Measurements from ENCODE around the gene CRLF1.

The CRLF1 gene

GRCh38 chr19:18606281-18607225 lies at the start of gene CRLF1:
TSS of gene CRLF1 (minus strand) at chr19:18606799. CDS start at chr19:18606656, 143 bp downstream.
- no peak for DNase-seq

- no peak for DNase-seq
These were observed 48.7 kb upstream of the CRLF1 start for GRCh38 chr19:18655173-18655844.

- no peak for DNase-seq
These were observed 47.9 kb upstream of the CRLF1 start for GRCh38 chr19:18654469-18654868.

- DNase-seq, result no peak
These were observed 47.3 kb upstream of the CRLF1 start for GRCh38 chr19:18653853-18654252.

GRCh38 chr19:18651733-18652132 lies 45.1 kb upstream of the CRLF1 start:
- no peak for DNase-seq

GRCh38 chr19:18651300-18651699 lies 44.7 kb upstream of the CRLF1 start:
- DNase-seq, result no peak

GRCh38 chr19:18650468-18651041 lies 44.0 kb upstream of the CRLF1 start:
- DNase-seq, result peak; percentile 15

- no peak for DNase-seq
These were observed 43.4 kb upstream of the CRLF1 start for GRCh38 chr19:18650021-18650390.

- DNase-seq, result no peak
These were observed 42.9 kb upstream of the CRLF1 start for GRCh38 chr19:18649371-18650020.

- DNase-seq, result no peak
These were observed 42.3 kb upstream of the CRLF1 start for GRCh38 chr19:18648973-18649315.

GRCh38 chr19:18647807-18648206 lies 41.2 kb upstream of the CRLF1 start:
- no peak for DNase-seq

- DNase-seq, result no peak
These were observed 40.8 kb upstream of the CRLF1 start for GRCh38 chr19:18647371-18647767.

GRCh38 chr19:18646535-18647370 lies 40.2 kb upstream of the CRLF1 start:
- no peak for DNase-seq

- DNase-seq, result no peak
These were observed 38.5 kb upstream of the CRLF1 start for GRCh38 chr19:18645035-18645511.

GRCh38 chr19:18644196-18645034 lies 37.8 kb upstream of the CRLF1 start:
- DNase-seq, result no peak

- no peak for DNase-seq
These were observed 33.2 kb upstream of the CRLF1 start for GRCh38 chr19:18639706-18640243.

- no peak for DNase-seq
These were observed 31.4 kb upstream of the CRLF1 start for GRCh38 chr19:18637673-18638630.

- no peak for DNase-seq
These were observed 30.5 kb upstream of the CRLF1 start, which contains the start of gene KLHL26 for GRCh38 chr19:18636969-18637629. TSS of gene KLHL26 (plus strand) at chr19:18637028. CDS start at chr19:18637055, 27 bp downstream.
